Activated naive CD8-positive, alpha-beta T cell treated with anti-CD3 and anti-CD28 coated beads, Interleukin-2, amount 10 ng/mL, durations not matched to agents 7 days and 5 days (primary cell): ENCODE measurements around the gene PLD3. TPM values are rescaled to one million over a fixed set of nuclear protein-coding genes. Genes with fewer than 3 reads are reported as not detected.
A peak's percentile ranks its signal among the peaks of the same experiment; 100 is the strongest.
"Not testable (repeated sequence)": the region's sequence is repeated elsewhere in the genome, so short reads cannot be mapped to it uniquely, and the experiment has no call there.

ENCODE experiments used
- ATAC-seq: fragments of 150-1000 bp; cut with Tn5 transposase; one replicate; pipeline ENCODE4 v1.10.0; 2021; ENCODE audit warnings: low read depth, moderate library complexity
- POLR2A ChIA-PET: fragments of 350-600 bp; sonication (Branson Sonifier 250); formaldehyde crosslinking; loops from one replicate; lab custom pipeline; 2021; ENCODE audit warnings: antibody characterized with exemption; lab: Charles Lee
- DNase-seq: peaks from one replicate; pipeline ENCODE4 v3.0.0; 2021
- H3K27ac Mint-ChIP-seq: one replicate; pipeline ENCODE4 v1.8.0; 2022; ENCODE audit warnings: mild to moderate bottlenecking, mixed read lengths
- H3K27me3 Mint-ChIP-seq: one replicate; pipeline ENCODE4 v1.8.0; 2022; ENCODE audit warnings: mild to moderate bottlenecking, moderate library complexity, mixed read lengths
- H3K36me3 Mint-ChIP-seq: one replicate; pipeline ENCODE4 v1.8.0; 2021; ENCODE audit warnings: mild to moderate bottlenecking, mixed read lengths
- H3K4me1 Mint-ChIP-seq: one replicate; pipeline ENCODE4 v1.8.0; 2021; ENCODE audit warnings: mixed read lengths
- H3K4me3 Mint-ChIP-seq: one replicate; pipeline ENCODE4 v1.8.0; 2022; ENCODE audit warnings: mild to moderate bottlenecking, moderate library complexity, mixed read lengths
- H3K9me3 Mint-ChIP-seq: one replicate; pipeline ENCODE4 v1.8.0; 2021; ENCODE audit warnings: mixed read lengths
- total RNA-seq, 2 experiments: library from RNA; stranded (reverse); gene quantifications; one replicate each; pipeline ENCODE4 v1.2.3, GENCODE V29; 2021

PLD3 gene
- total RNA-seq, 2 experiments from 2014 or later: 104 to 109 TPM

DNA sequence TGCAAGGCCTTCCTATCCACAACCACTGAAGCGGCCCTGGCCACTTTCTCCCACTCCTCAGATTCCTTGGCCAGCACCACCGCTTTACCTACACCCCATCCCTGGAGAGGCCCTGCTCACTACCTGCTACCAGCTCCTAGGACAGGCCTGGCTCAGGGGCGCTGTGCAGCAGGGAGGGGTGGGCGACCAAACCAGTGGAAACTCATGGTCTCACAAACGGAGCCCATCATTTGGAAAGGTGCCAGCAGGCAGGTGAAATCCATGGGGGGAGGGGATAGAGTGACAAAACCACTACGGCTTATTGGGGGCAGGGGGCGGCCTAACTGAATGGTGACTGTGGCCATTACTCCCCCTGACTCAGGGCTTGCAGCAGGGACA lies 27.9 kb upstream of the PLD3 start:
- H3K9me3 Mint-ChIP-seq: no peaks in the 10 kb centered on the region
- peaks cover 18% of the 10 kb centered on the region for H3K36me3 Mint-ChIP-seq
- H3K27ac Mint-ChIP-seq: peak overlapping the region; percentile 56
- H3K4me3 Mint-ChIP-seq: no peak overlapping the region
- peaks cover 3% of the 10 kb centered on the region for H3K4me1 Mint-ChIP-seq
- no peak for ATAC-seq
- no peaks in the 10 kb centered on the region for H3K27me3 Mint-ChIP-seq
- POLR2A ChIA-PET: interaction anchor here (0.6 kb wide), 1 partner anchor 25 kb away, joined by 3 read pairs; no protein-coding TSS in a partner anchor
- DNase-seq: no peak

DNA sequence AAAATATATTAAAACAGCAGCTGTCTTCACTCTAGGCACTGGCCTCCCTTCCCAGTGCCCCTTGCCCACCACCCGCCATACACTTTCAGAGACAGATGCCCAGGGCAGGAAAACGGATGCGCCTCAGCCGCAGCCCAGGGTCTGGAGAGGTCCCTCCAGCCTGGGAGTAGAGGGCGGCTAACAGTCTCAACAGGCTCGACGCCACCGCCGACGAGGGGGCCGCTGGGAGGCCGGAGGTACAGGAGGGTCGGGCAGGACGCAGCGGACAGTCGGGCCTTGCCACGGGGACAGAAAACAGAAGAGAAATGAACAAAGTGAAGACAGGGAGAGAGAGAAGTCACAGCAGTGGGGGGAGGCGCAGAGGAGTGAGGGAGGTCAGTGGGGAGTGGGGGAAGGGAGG lies 27.4 kb upstream of the PLD3 start:
- peaks cover 3% of the 10 kb centered on the region for H3K4me1 Mint-ChIP-seq
- H3K9me3 Mint-ChIP-seq: no peaks in the 10 kb centered on the region
- peaks cover 21% of the 10 kb centered on the region for H3K36me3 Mint-ChIP-seq
- H3K27ac Mint-ChIP-seq: no peak overlapping the region
- no peaks in the 10 kb centered on the region for H3K27me3 Mint-ChIP-seq
- no peak for ATAC-seq
- DNase-seq: no peak
- no peak overlapping the region for H3K4me3 Mint-ChIP-seq
- POLR2A ChIA-PET: no interaction called here

GRCh38 chr19:40321566-40322270 lies 26.8 kb upstream of the PLD3 start:
- Mint-ChIP-seq H3K27me3 (no peaks in the 10 kb centered on the region), H3K4me1 (peaks cover 3% of the 10 kb centered on the region)
- POLR2A ChIA-PET: interaction anchor here (0.6 kb wide), 1 partner anchor 66 kb away, joined by 4 read pairs; no protein-coding TSS in a partner anchor

GRCh38 chr19:40322271-40322610 lies 26.3 kb upstream of the PLD3 start:
- Mint-ChIP-seq H3K4me3 (no peak overlapping the region), H3K27me3 (no peaks in the 10 kb centered on the region), H3K4me1 (peaks cover 3% of the 10 kb centered on the region), H3K36me3 (peaks cover 20% of the 10 kb centered on the region), H3K27ac (no peak overlapping the region), H3K9me3 (no peaks in the 10 kb centered on the region)
- POLR2A ChIA-PET: interaction anchor here (0.6 kb wide), 1 partner anchor 66 kb away, joined by 4 read pairs; no protein-coding TSS in a partner anchor
- ATAC-seq: no peak
- no peak for DNase-seq

More at GRCh38 chr19:40321566-40322270, 26.8 kb upstream of the PLD3 start:
- DNase-seq (no peak), ATAC-seq (no peak)
- Mint-ChIP-seq H3K9me3 (no peaks in the 10 kb centered on the region), H3K36me3 (peaks cover 21% of the 10 kb centered on the region), H3K4me3 (no peak overlapping the region), H3K27ac (no peak overlapping the region)

DNA sequence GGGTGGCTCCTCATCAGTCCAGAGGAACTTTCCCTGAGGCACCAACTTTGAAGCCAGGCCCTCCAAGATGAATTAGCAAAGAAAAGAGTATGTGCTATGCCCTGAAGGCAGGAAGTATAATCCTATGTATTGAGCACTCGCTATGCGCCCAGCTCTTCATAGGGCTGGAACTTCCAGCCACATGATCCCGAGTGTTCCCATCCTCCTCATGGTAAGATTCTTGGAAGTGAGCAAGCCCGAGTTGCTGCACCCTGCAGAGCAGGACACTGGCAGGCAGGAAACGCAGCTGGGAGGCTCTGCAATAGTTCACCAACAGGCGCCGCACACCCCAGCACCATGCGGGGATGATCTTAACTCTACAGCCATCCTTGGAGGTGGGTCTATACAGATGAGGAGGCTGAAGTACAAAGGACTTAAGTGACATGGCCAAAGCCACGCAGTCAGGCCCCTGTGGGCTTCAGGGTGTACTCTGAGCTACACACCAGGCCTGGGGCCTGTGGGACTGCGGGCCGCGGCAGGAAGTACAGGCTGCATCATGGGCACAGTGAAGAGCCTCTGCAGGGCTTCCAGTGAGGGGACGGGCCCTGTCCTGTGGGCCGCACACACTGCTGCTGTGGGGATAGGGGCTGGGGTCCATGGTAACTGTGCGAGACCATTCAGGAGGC lies 25.4 kb upstream of the PLD3 start:
- POLR2A ChIA-PET: no interaction called here
- Mint-ChIP-seq H3K36me3 (peaks cover 21% of the 10 kb centered on the region), H3K9me3 (no peaks in the 10 kb centered on the region), H3K27me3 (no peaks in the 10 kb centered on the region), H3K4me3 (no peak overlapping the region), H3K4me1 (peaks cover 3% of the 10 kb centered on the region), H3K27ac (no peak overlapping the region)
- no peak for DNase-seq
- no peak for ATAC-seq

DNA sequence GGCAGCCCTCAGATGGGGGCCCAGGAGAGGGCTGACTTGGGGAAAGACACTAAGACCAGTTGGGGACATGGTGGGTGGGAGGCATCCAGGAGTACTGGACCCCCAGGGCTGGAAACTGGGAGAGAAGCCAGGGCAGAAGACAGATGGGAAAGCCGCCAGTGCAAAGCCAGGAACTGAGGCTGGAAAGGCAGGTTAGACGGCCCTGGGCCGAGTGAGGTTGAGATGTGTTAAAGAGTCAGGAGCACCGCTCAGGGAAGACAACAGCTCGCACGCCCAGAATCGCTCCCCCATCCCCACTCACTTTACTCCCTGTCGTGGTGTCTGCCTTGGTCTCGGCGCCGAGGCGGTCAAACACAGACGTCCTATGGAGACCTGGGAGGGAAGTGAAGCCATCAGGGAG lies 24.8 kb upstream of the PLD3 start:
- no peaks in the 10 kb centered on the region for H3K9me3 Mint-ChIP-seq
- DNase-seq (no peak), ATAC-seq (no peak)
- no peak overlapping the region for H3K27ac Mint-ChIP-seq
- POLR2A ChIA-PET: no interaction called here
- H3K4me3 Mint-ChIP-seq: no peak overlapping the region
- no peaks in the 10 kb centered on the region for H3K27me3 Mint-ChIP-seq
- H3K36me3 Mint-ChIP-seq: peaks cover 20% of the 10 kb centered on the region
- peaks cover 3% of the 10 kb centered on the region for H3K4me1 Mint-ChIP-seq

GRCh38 chr19:40326201-40326600 lies 22.3 kb upstream of the PLD3 start:
- Mint-ChIP-seq H3K4me3 (no peak overlapping the region), H3K9me3 (no peaks in the 10 kb centered on the region), H3K27ac (no peak overlapping the region), H3K36me3 (peaks cover 15% of the 10 kb centered on the region), H3K4me1 (no peaks in the 10 kb centered on the region), H3K27me3 (no peaks in the 10 kb centered on the region)
- no peak for DNase-seq
- ATAC-seq: no peak
- POLR2A ChIA-PET: no interaction called here

DNA sequence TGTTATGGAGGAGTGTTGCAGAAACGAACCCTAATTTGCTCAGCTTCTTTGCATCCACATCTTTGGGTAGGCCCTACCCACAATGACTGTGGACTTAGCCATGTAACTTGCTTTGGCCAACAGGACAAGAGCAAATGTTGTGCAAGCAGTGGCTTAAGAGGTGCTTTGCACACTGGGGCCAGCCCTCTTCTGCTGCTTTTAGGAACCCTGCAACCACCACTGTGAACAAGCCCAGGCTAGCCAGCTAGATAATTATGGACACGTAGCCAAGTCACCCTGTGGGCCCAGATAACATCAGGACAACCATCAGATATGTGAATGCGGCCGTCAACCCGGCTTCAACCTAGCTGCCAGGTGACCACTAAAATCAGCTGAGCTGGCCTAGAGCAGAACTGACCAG lies 17.4 kb upstream of the PLD3 start:
- ATAC-seq (no peak), DNase-seq (no peak)
- no peak overlapping the region for H3K27ac Mint-ChIP-seq
- POLR2A ChIA-PET: interaction anchor here (0.5 kb wide), 1 partner anchor 955 kb away, joined by 3 read pairs; no protein-coding TSS in a partner anchor
- no peaks in the 10 kb centered on the region for H3K27me3 Mint-ChIP-seq
- no peaks in the 10 kb centered on the region for H3K4me1 Mint-ChIP-seq
- no peak overlapping the region for H3K4me3 Mint-ChIP-seq
- H3K9me3 Mint-ChIP-seq: no peaks in the 10 kb centered on the region
- peaks cover 10% of the 10 kb centered on the region for H3K36me3 Mint-ChIP-seq

GRCh38 chr19:40332669-40333068 lies 15.8 kb upstream of the PLD3 start:
- Mint-ChIP-seq H3K9me3 (no peaks in the 10 kb centered on the region), H3K27ac (no peak overlapping the region), H3K4me3 (no peak overlapping the region), H3K27me3 (no peaks in the 10 kb centered on the region), H3K4me1 (no peaks in the 10 kb centered on the region), H3K36me3 (peaks cover 9% of the 10 kb centered on the region)
- no peak for DNase-seq
- no peak for ATAC-seq
- POLR2A ChIA-PET: no interaction called here

GRCh38 chr19:40333083-40333482 lies 15.4 kb upstream of the PLD3 start:
- H3K27ac Mint-ChIP-seq, H3K4me3 Mint-ChIP-seq, ATAC-seq, H3K27me3 Mint-ChIP-seq, H3K4me1 Mint-ChIP-seq, H3K9me3 Mint-ChIP-seq, DNase-seq, H3K36me3 Mint-ChIP-seq, POLR2A ChIA-PET: not testable (repeated sequence)

DNA sequence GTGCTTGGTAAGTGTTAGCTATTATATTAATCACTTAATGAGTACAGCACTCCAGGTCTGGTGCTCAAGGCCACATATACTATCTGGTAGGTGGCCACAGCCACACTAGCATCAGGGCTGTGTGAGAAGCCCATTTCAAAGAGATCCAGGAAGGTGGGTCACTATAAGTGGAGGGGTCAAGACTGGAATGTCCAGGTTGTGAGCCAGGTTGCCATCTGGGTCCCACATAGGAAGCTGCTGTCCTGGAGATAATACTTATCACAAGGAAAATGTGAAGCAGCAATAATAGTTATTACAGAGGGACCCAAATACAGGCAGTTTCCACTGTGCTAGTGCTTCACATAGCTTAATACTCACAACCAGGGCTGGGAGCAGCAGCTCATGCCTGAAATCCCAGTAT lies 13.4 kb upstream of the PLD3 start:
- Mint-ChIP-seq H3K9me3 (no peaks in the 10 kb centered on the region), H3K27ac (no peak overlapping the region), H3K36me3 (peaks cover 11% of the 10 kb centered on the region), H3K4me3 (no peak overlapping the region), H3K27me3 (no peaks in the 10 kb centered on the region), H3K4me1 (no peaks in the 10 kb centered on the region)
- no peak for ATAC-seq
- POLR2A ChIA-PET: interaction anchor here (1.5 kb wide), 1 partner anchor 12 kb away, joined by 3 read pairs; no protein-coding TSS in a partner anchor
- DNase-seq: no peak

DNA sequence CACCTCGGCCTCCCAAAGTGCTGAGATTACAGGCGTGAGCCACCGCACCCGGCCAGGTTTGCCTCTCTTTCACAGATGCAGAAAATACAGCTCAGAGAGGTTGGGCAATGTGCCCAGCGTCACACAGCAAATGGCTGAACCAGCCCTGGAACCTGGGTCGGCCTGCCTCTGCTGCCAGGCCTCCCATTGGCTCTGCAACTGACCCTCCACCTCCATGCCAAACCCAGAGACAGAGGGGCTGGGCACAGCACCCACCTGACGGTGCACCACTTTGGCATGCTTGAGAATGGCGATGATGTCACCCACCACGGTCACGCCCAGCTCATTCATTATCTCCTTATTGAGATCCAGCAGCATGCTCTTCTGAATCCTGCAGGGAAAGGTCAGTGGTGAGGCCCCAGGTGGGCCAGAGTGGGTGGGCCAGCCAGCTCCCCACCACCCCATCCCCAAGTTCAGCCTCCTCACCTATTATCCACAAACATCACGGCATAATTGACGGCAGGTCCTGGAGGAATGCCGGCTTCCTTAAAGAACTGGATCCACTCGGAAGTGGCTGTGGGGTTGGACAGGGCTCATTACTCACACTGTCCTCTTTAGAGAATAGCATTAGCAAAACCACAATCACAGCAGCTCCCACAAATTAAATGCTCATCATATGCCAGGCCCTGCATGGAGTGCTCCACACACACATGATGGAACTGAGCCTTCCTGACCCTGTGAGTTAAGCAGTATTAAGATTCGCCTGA lies 12.5 kb upstream of the PLD3 start:
- no peak for ATAC-seq
- no peak for DNase-seq
- no peak overlapping the region for H3K4me3 Mint-ChIP-seq
- peaks cover 11% of the 10 kb centered on the region for H3K36me3 Mint-ChIP-seq
- no peaks in the 10 kb centered on the region for H3K9me3 Mint-ChIP-seq
- H3K4me1 Mint-ChIP-seq: no peaks in the 10 kb centered on the region
- POLR2A ChIA-PET: interaction anchor here (1.5 kb wide), 1 partner anchor 12 kb away, joined by 3 read pairs; no protein-coding TSS in a partner anchor
- H3K27ac Mint-ChIP-seq: no peak overlapping the region
- no peaks in the 10 kb centered on the region for H3K27me3 Mint-ChIP-seq

DNA sequence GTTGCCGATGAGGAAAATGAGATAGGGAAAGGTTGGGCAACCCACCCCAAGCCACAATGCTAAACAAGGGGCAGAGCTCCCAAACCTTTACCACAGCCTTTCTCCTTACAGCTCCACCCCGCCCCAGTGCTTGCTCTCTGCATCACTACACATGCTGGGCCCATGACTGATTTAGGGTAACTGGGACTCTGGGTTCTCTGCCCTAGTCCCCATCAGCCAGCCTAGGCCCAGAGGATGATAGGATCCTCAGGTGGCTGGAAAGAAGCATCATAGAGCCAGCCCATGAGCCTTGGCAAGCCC lies 11.9 kb upstream of the PLD3 start:
- no peaks in the 10 kb centered on the region for H3K9me3 Mint-ChIP-seq
- H3K36me3 Mint-ChIP-seq: peaks cover 11% of the 10 kb centered on the region
- POLR2A ChIA-PET: no interaction called here
- H3K4me1 Mint-ChIP-seq: no peaks in the 10 kb centered on the region
- H3K27ac Mint-ChIP-seq: no peak overlapping the region
- ATAC-seq (no peak), DNase-seq (no peak)
- no peaks in the 10 kb centered on the region for H3K27me3 Mint-ChIP-seq
- H3K4me3 Mint-ChIP-seq: no peak overlapping the region
